Bladder microvascular endothelial cell (primary cell): ENCODE results near the gene SGSM1. TPM values are rescaled to one million over a fixed set of nuclear protein-coding genes. Genes with fewer than 3 reads are reported as not detected.

Source experiments
- total RNA-seq: library from RNA; depleted of rRNA; stranded (reverse); fragments of >200 nt; gene quantifications from 2 replicates; pipeline ENCODE4 v1.2.3, GENCODE V29; 2014

SGSM1 gene, protein sequence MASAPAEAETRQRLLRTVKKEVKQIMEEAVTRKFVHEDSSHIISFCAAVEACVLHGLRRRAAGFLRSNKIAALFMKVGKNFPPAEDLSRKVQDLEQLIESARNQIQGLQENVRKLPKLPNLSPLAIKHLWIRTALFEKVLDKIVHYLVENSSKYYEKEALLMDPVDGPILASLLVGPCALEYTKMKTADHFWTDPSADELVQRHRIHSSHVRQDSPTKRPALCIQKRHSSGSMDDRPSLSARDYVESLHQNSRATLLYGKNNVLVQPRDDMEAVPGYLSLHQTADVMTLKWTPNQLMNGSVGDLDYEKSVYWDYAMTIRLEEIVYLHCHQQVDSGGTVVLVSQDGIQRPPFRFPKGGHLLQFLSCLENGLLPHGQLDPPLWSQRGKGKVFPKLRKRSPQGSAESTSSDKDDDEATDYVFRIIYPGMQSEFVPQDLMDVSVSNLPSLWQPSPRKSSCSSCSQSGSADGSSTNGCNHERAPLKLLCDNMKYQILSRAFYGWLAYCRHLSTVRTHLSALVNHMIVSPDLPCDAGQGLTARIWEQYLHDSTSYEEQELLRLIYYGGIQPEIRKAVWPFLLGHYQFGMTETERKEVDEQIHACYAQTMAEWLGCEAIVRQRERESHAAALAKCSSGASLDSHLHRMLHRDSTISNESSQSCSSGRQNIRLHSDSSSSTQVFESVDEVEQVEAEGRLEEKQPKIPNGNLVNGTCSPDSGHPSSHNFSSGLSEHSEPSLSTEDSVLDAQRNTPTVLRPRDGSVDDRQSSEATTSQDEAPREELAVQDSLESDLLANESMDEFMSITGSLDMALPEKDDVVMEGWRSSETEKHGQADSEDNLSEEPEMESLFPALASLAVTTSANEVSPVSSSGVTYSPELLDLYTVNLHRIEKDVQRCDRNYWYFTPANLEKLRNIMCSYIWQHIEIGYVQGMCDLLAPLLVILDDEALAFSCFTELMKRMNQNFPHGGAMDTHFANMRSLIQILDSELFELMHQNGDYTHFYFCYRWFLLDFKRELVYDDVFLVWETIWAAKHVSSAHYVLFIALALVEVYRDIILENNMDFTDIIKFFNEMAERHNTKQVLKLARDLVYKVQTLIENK
- total RNA-seq = 0.16 and 0.88 TPM in 2 replicates

DNA sequence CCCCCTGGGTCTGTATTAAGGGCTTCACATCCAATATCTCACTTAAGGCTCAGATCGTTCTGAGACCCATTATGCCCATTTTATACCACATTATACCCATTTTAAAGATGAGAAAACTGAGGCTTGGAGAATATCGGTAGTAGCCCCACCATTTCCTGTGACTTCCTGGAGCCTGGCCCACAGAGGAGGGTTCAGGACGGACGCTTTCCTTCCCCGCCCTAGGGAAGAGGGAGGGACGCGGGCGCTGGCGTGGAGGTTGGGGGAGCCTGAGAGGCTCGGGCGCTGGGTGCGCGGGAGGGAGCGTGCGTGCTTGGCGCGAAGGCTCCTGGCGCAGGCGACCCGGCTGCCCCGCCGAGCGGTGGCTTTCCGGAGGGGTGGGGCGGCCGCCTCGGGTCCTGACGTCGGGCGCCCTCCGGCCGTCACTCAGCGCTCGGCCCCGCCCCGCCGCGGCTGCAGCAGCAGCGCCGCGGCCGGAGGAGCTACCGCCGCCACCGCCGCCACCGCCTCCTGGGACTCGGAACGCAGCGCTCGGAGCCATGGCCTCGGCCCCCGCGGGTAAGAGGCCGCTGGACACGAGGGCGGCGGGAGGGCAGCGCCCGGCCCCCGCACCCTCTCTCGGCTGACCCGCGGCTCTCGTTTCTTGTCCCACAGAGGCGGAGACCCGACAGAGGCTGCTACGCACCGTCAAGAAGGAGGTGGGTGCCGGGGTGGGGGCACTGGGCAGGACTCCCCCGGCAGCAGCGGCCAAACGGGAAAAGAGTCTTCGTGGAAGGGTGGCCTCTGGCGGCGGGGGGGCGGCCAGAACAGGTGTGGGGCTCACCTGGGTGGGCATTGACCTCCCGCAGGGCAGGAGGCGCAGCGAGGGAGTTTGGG, at the start of gene SGSM1:
Gene SGSM1, plus strand, starts transcription at position 422 of the 873 bp plus-strand sequence. Its CDS starts 115 bp downstream, at position 537.

DNA sequence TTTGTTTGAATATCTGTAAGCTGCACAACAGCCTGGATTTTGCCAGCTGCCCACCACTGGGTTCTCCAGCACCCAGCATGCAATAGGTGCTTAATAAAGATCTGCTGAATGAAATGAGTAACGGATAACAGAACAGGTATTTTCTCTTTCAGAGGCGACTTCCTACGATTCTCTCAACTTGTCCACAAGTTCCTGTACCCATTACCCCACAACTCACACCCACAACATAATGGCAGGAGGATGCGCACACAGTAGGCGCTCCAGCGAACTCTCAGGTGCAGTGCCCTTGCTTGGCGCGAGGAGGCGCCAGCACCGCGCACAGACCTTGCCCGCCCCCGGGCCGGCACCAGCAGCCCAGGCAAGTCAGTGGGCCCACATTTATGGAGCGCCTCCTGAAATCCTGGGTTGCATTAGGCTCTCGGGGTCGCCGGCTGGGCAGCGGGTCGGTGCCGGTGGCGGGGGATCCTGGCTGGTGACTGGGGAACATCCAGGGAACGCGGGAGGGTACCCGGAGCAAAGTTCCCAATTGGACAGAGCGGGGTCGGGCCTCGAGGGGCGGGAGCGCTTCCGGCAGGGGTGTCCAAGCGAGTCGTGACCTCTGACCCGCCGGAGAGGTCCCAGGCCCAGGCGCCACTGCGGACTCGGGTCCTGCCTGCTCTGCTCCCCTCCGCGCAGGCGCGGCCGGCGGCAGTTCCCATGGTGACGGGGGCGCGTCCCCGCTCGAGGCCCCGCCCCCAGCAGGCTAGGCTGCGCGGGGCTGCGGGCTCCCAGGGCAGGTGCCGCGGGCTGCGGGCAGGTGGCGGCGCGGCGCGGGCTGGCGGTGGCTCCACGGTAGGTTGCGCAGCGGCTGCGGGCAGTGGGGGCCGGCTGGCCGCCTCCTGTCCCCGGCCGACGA, 146.2 kb downstream of the SGSM1 start, which contains the start of gene KIAA1671:
Gene KIAA1671, plus strand, starts transcription at position 775 of the 895 bp plus-strand sequence. CDS start 75,284 bp downstream, outside the sequence.

Other genes starting within 250 kb of the SGSM1 start
- 1.3 and 3.3 TPM in 2 replicates for gene LRRC75B, start 213.1 kb upstream of the SGSM1 start, total RNA-seq
- gene GGT1, start 203.0 kb upstream of the SGSM1 start, total RNA-seq = 0.97 and 1.7 TPM in 2 replicates
- not detected in 2 replicates for gene PIWIL3, start 31.5 kb upstream of the SGSM1 start, total RNA-seq
- gene LHFPL7, start 140.5 kb downstream of the SGSM1 start, total RNA-seq = not detected in 2 replicates
- gene KIAA1671, start 146.5 kb downstream of the SGSM1 start, total RNA-seq = 25.1 and 35.9 TPM in 2 replicates